NCI-H1417 treated with DMSO at 0.1 percent for 48 hours (cell line): ENCODE data around the gene MROH8.

Experiments
- DNase-seq: peaks from one replicate; lab custom pipeline; 2025; lab: John Stamatoyannopoulos, UW

MROH8 gene

DNA sequence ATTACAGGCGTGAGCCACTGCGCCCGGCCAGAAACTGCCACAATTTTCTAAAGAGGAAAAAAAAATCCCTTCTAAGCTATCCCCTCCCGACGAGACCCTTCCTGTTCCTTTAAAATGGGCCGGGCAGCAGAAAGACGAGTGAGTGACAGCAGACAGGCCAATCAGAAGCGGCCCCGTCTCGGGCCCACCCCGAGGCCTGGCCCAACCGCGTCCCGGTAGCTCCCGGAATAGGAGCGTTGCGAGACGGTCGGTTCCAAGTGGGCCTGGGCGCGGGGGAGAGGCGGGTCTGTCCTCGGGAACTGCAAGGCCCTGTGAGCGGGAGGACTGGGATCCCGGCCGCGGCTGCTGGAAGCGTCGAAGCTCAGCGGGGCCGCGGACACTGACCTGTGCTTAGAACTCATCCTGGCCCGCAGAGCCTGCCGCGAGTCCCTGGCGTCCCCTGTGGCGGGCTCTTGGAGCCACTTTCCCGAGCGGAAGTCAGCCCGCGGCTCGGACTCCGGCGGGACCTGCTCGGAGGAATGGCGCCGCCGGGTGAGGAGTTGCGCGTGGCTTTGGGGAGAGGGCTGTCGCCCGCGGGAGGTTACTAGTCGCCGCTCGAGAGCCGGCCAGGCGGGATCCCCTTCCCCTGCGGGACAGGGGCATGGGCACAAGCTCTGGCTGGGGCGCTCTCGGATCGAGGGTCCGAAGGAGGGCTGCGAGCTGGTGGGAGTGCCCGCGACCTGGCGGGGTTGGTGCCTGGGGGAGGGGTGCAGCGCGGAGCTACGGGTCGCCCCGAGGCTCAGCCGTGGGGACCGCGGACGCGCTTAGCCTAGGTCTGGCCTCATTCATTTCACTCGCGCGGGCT lies at the start of gene MROH8, which contains the start of gene RPN2:
TSS of gene MROH8 (minus strand) at position 710 of the 844 bp plus-strand sequence.
TSS of gene RPN2 (plus strand) at position 492 of the 844 bp plus-strand sequence. CDS start at position 519, 27 bp downstream.
- peak; percentile 92 for DNase-seq

DNA sequence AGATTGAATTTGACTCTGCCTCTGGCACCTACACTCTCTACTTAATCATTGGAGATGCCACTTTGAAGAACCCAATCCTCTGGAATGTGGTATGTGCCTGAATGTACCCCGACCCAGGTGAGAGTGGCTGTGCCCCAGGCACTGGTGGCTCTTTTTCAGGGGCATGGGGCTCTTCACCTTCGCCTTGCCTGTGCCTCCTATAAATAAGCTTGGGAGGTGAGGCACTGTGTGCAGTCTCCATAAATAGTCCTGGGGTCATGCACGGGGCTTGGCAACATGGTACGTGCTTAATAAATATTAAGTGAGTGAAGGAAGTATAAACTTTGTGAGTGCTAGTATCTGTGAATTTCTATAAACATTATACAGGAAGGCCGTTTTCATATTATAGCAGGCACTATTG lies 49.3 kb upstream of the MROH8 start:
- no peak for DNase-seq

DNA sequence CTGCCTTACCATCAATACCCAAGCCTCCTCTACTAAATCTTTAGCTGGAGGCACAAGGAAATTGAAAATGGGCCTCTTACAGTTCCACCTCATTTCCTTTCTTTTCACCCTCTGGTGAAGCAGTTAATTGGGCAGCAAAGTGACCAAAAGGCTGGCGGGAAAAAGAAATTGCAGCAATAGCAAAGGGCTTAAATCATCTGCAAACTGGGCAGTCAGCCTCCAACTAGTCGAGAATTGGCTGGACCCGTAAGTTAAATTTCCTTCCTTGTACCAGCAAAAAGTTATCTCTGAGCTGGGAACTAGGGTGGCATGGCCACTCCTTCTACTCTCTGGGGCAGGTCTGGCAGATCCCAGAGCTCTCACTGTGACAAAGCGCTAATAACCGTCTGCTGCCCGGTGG lies 48.7 kb upstream of the MROH8 start:
- no peak for DNase-seq

DNA sequence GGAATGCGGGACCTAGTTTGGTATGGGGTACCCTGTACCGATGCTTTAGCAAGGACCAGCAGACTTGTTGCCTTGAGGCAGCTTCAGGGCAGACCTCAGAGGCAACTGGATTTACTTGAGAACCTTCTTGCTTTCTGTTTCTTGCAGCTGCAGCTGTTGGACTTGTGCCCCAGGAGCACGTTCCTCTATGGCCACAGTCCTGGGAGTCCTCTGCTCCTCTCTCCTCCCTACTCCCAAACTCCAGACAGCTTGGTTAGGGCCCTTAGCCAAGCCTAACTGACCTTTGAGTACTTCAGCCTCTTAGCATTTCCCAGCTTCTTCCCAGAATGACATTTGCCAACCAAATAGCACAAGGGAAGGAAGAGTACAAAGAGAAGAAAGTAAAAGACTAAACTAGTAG lies 47.5 kb upstream of the MROH8 start:
- DNase-seq = no peak

DNA sequence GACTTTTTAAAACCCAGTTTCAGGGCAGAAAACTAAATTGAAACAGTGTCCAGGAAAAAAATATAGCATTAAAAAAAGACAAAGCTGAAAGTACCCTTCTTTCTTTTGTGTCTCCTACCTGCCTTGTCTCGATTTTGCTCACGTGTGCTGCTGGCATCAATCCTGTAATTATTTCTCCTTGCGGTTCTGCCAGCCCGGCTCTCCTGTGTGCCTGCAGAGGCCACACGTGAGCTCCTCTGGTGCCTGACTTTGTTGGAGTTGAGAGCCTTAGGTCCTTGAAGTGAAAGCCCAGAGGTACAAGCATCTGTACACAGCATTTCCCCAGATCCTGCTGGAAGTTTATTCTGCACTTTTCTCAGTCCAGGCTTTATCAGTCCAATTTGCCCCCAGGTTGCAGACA lies 45.8 kb upstream of the MROH8 start:
- no peak for DNase-seq

DNA sequence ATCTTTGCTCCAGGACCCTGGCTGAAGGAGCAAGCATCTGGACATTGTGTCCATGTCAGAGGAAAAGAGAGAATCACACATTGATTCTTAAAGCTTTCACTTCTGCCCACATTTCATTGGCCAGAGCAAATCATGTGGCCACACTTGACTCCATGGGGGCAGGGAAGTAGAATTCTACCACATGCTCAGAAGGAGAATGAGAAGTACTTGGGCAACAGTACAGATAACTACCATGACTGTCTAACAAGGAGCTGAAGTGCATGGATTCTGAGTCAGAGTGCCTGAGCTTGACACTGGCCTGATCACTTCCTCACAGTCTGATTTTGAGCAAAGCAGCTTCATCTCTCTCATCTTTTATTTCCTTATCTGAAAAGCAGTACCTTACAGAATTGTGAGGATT lies 43.7 kb upstream of the MROH8 start:
- DNase-seq = no peak

DNA sequence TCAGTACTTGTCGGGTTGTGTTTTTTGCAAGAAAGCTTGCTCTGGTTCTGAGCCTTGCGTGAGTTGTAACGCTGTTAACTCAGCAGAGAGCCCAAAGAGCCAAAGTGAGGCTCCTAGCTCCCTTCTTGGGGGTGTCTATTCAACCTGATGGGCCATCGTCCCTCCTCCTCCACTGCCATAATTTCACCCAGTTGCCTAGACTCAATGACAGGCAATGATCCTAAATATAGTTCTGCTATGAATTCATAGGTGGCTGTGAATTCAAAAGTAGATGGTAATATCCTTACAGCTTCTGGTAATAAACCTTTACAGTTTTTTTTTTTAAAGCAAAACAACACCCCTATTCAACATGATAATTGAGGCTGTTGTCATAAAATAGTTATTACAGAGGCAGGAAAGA lies 42.7 kb upstream of the MROH8 start:
- no peak for DNase-seq

DNA sequence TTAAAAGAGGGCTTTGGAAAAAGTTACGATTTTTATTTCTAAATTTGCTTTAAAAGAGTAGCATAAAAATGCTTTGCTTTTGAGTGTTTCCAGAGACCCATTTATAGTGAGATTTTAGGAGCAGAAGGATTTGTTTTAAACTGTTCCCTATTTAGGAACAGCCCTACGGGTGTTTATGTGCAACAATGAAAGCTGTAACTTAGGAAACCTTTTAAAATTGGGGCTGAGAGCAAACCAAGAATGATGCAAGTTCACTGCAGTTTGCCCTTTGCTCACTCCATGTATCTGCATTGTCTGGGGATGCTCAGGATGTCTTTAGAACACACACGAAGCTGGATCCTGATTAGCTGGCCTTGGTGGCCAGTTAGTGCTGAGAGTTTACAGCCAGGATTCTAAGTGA lies 41.4 kb upstream of the MROH8 start:
- no peak for DNase-seq

DNA sequence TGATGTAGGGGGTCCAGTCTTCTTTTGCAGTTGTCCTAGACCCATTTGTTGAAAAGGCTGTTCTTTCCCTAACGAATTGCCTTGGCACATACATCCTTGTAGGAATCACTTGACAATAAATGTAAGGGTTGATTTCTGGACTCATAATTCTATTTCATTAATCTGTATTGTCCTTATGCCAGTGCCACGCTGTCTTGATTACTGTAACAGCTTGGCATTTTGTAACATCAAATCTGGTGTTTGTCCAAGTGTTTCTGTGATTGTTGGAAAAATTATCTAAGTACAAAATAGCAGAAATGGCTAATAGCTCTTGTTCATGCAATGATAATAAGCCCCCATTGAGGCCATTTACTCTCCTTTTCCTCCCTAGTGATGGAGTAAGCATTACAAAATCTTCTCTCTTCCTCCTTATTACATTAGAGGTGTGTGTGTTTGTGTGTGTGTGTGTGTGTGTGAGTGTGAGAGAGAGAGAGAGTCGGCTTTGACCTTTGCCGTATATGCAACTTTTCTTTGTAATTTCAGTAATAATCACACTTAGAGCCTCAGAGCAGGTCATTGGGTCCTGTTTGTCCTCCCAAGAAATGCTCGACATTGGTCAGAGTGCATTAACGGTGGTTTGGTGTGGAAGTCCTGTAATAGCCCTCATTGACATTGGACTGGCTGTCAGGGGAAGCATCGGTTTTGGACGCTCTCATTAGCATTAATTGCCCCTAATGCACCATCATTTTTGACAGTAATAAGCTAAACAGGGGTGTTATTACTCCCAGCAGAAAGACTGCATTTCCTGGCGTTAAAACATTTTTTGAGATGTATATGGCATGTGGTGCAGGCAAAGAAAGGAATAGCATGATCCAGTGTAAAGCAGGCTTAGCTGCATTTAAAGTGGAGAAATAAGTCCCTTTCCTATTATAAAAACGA lies 40.7 kb upstream of the MROH8 start:
- peak; percentile 38 for DNase-seq

DNA sequence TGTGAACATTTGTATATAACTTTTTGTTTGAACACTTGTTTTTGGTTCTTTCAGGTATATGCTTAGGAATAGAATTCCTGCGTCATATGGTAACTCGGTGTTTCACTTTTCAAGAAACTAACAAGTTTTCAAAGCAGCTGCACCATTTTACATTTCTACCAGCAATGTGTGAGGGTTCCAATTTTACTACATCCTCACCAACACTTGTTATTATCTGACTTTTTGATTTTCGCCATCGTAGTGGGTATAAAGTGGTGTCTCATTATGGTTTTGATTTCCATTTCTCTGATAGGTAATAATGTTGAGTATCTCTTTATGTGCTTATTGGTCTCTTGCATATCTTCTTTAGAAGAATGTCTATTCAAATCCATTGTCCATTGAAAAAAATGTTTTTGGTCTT lies 39.6 kb upstream of the MROH8 start:
- DNase-seq = no peak

DNA sequence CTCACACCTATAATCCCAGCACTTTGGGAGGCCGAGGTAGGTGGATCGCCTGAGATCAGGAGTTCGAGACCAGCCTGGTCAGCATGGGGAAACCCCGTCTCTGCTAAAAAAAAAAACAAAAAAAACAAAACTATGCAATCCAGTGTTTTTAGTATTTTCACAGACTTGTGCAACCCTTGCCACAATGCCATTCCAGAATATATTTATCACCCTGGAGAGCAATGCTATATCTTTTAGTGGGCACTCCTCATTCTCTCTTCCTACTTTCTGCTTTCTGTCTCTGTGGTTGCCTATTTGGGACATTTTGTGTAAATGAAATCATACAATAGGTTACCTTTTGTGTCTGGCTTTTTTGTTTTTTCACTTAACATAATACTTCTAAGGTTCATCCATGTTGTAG lies 39.1 kb upstream of the MROH8 start:
- no peak for DNase-seq

DNA sequence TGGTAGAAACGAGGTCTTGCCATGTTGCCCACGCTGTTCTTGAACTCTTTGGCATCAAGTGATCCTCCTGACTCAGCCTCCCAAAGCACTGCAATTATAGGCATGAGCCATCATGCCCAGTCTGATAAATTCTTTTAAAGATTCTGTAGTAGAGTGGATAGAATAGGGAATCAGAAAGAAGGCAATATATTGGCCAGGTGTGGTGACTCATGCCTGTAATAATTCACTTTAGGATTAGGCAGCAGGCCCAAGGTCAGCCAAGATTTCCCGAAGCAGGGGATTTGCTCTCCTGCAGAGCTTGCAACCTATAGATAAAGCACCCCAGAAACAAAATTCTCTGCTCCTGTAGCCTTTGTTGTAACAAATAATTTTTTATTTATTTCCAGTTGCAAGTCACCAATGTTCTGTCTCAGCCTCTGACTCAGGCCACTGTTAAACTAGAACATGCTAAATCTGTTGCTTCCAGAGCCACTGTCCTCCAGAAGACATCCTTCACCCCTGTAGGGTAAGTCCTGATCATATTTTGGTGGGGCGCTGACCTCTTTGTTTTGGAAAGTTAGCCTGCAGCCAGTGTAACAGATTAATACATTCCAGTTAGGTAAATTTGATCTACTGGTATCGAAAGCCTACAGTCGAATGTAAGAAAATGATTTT lies 30.4 kb upstream of the MROH8 start:
- DNase-seq = no peak

DNA sequence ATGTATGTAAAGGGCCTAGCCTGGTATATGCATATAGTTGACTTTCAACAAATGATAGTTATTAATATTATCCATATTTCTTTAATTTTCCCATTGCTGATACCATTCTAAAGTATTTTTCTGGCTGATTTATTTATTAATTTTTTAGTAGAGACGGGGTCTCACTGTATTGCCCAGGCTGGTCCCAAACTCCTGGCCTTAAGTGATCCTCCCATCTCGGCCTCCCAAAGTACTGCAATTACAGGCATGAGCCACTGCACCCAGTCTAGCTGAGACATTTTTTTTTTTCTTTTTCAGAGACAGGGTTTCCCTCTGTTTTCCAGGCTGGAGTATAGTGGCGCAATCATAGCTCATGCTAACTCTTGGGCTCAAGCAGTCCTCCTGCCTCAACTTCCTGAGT lies 29.8 kb upstream of the MROH8 start:
- DNase-seq = no peak

DNA sequence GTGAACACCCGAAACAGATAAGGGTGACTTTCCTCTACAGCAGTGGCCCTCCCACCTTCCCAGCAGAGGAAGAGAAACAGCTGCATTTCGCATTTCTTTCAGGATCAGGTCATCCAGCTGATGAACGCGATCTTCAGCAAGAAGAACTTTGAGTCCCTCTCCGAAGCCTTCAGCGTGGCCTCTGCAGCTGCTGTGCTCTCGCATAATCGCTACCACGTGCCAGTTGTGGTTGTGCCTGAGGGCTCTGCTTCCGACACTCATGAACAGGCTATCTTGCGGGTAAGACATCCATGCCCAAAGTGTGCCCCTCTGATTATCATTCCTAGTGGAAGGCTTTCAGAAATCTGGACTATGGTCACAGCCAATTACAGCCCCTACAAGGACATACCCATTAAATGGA lies 27.8 kb upstream of the MROH8 start:
- no peak for DNase-seq

DNA sequence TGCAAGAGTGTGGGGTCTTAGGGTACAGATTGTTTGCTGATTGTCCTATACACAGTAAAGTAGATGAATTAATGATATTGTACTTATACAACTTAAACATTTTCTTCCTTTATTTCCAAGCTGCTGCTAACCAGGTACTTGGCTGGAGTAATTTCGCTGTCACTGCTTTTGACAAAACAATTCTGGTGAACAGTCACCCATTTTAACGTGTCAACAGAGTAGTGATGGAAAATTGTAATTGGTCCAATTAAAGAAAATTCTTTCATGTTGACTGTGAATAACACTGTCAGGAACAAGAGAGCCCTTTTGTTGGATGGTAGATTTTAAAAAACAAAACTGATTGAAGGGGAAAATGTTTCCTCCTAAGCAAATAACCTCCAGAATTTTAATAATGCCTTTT lies 26.4 kb upstream of the MROH8 start:
- DNase-seq = peak; percentile 16

DNA sequence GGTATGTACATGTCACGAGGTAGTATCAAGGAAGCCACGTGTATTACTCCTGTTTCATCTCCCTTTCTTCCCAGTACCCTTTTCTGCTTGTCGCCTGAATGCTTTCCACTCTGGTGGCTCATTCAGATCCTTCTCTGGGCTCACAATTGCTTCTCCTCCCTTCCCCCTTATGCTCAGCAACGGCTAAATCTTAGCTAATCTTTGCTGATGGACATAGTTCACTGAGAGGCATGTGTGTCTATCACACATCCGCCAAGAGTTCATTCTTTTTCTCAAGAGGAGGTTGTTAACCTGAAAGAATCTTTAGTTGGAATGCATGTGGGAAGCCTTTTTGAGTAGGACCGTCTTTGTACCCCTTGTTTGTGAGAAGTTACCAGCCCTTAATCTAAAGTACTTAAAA lies 25.8 kb upstream of the MROH8 start:
- no peak for DNase-seq

DNA sequence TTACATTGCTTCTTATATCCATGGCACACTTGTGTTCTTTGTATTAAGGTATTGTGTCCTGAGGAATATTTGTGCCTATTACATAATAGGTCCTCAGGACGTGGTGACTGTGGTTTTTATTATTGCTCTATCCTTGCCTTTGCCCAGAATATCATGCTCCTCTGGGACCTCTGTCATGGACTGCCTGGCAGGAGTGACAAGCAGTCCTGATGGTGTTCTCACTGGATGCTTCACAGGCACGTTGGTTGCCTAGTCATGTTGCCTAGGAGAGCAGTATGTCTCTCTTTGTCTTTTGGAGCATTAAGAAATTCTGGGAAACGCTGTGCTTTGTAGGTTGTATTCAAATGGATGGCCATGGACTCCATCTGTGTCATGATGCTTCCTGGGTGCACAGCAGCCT lies 24.7 kb upstream of the MROH8 start:
- no peak for DNase-seq

DNA sequence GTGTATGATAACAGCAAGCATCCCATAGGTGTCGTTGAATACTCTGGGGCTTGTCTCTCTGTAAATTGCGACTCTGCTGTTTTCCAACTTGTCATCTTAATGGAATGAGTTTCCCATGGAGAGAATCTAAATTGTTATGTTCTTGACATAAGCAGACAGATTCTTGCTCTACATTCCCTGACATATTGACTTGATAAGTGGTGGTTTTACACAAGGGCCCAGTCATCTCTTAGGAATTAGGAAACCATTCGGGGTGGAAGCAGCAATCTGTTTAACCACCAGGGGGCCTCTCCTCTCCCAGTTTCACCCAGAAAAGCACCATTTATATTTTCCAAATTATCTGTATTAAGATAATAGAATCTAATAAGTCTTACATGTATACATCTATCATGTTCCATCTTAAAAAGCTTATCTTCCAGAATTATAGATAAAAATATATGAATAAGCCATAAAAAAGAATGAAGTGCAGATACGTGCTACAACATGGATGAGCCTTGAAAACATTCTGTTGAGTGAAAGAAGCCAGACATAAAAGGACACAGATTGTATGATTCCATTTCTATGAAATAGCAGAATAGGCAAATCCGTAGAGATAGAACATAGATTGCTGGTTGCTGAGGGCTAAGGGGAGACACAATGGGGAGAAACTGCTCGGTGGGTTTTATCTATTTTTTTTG lies 23.1 kb upstream of the MROH8 start:
- DNase-seq = peak; percentile 36

DNA sequence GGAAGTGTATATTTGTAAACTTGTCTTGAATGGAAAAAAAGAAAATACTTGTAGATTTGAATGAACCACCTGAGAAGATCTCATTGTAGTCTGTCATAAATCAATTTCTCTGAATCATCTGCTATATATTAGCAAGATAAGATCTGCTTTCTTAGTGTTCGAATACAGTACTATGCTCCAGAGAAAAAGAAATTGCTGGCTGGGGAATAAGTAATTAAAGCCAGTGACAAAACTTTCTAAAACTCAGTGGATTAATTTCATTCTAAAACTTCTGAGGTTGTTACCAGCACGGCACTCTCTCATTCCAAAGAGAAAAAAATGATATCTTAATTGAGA lies 22.4 kb upstream of the MROH8 start:
- DNase-seq = no peak

DNA sequence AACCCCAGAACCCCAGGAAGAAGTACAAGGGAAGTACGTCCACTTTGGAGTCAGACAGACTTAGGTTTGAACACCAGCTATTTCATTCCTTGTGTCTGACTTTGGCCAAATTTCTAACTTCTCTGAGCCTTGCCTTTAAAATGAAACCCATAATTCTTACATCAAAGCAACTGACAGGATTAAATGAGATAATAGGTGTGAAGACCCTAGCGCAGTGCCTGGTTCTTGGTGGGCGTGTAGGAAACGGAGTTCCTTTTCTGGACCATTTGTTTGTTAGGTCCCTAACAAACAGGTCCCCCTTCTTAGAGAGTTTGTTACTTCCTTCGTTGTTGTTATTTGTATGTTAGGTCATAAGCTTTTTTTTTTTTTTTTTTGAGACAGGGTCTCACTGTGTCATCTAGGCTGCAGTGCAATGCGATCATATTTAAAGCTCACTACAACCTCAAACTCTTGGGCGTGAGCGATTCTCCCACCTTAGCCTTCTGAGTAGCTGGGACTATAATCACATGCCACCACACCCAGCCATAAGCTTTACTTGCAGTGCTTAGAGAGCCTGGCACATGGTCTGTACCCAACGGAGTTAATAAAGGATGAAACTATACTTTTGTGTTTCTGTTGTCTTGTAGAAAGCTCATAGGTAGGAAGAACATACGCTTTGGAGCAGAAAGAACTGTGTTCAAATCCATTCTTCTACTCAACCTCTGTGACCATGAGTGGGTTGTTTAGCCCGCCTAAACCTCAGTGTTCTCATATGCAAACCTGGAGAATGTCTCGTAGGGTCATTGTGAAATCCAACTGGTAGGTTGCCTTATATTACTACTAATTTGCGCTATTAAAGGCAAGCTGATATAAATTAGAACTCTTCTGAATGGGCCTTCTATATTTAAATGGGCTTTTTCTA lies 21.8 kb upstream of the MROH8 start:
- DNase-seq = no peak

DNA sequence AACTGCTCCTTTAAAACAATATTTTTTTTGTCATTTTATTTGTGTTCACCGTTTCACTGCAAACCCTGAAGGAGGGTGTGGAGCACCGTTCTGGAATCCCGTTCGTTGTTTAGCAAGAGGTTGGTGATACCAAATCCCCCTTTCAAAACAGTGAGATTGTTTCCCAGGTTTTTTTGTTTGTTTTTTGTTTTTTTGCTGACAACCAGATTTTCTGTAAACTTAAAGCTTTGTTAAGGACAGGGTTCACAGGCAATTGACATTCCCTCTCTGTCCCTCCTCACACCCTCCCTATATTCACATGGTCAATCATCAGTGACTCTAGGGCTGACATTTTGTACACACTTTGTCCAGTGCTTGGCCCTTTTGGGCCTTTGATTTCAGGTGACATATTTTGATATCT lies 21.0 kb upstream of the MROH8 start:
- DNase-seq = no peak
